Upper lobe of left lung (tissue), 4 donors: Measurements from ENCODE around the gene ATG2B.

Experiments
- EP300 ChIP-seq, 4 donors: sonication (generic); formaldehyde crosslinking; IDR thresholded peaks; one replicate each; pipeline ENCODE4 v1.5.1; 2017; ENCODE audit warnings: antibody characterized with exemption in 4 of 4, control low read depth in 2 of 4
- POLR2A ChIP-seq, 4 donors: fragments of 450-650 bp; IDR thresholded peaks; one replicate each; pipeline ENCODE4 v1.5.1; 2016 to 2017; ENCODE audit warnings: antibody characterized with exemption in 4 of 4, mild to moderate bottlenecking in 2 of 4
- POLR2AphosphoS5 ChIP-seq, 2 donors: sonication (generic); formaldehyde crosslinking; IDR thresholded peaks; one replicate each; pipeline ENCODE4 v1.5.1; 2017; ENCODE audit warnings: antibody characterized with exemption in 2 of 2
- TF ChIP-seq, protein P1 (sequence below), 6 experiments: fragments of 450-650 bp in 4 of 6; fragments of 200-600 bp in 2 of 6; sonication (generic) in 2 of 6; IDR thresholded peaks; one replicate each; pipeline ENCODE4 v1.5.1; 2016 to 2019; ENCODE audit warnings: antibody characterized with exemption in 6 of 6

GRCh38 chr14:96233661-96234060, 129.5 kb downstream of the ATG2B start:
- no peak for TF ChIP-seq POLR2A (IDR thresholded peaks at IDR 0.05)
- TF ChIP-seq, protein P1, sequence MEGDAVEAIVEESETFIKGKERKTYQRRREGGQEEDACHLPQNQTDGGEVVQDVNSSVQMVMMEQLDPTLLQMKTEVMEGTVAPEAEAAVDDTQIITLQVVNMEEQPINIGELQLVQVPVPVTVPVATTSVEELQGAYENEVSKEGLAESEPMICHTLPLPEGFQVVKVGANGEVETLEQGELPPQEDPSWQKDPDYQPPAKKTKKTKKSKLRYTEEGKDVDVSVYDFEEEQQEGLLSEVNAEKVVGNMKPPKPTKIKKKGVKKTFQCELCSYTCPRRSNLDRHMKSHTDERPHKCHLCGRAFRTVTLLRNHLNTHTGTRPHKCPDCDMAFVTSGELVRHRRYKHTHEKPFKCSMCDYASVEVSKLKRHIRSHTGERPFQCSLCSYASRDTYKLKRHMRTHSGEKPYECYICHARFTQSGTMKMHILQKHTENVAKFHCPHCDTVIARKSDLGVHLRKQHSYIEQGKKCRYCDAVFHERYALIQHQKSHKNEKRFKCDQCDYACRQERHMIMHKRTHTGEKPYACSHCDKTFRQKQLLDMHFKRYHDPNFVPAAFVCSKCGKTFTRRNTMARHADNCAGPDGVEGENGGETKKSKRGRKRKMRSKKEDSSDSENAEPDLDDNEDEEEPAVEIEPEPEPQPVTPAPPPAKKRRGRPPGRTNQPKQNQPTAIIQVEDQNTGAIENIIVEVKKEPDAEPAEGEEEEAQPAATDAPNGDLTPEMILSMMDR (IDR thresholded peaks at IDR 0.05) = no peak
- TF ChIP-seq POLR2AphosphoS5 (IDR thresholded peaks at IDR 0.05) = no peak
- TF ChIP-seq EP300 (IDR thresholded peaks at IDR 0.05) = no peak
